ENCODE data around the gene MYMX. TPM values are rescaled to one million over a fixed set of nuclear protein-coding genes. Genes with fewer than 3 reads are reported as not detected.

MYMX gene
- not detected in 5 replicates for total RNA-seq (2022; extraction: Qiagen RNA extraction; ENCODE audit: low read depth)

DNA sequence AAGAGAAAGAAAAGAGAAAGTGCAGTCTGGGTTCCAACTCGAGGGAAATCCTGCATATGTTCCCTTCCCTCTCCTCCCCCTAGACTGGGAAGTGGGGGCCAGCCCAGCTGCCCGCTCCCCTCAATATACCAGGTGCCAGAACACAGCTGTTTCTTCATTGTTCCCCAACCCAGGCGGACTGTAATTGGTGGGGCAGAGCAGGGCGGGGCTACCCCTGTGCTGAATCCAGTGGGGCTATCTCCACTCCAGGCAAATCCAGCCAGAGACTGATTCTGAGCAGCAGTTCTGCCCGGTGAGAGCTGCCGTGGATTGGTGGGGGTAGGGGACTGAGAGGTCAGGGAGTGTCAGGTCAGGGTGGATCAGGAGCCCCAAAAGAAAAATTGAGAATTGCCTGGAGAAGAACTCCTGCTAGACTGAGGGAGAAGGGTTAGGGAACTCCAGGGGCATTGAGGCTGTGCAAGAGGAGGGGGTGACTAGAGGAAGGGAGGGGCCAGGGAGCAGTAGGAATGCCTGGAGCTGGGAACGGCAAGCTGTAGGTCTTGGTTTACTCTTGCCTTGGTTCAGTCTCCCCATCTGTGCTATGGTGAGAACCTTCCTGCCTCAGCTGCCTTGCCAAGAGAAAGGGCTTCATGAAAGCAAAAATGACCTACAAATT is at the start of gene MYMX:
TSS of gene MYMX (plus strand) at position 250 of the 655 bp plus-strand sequence. CDS start 546 bp downstream, outside the sequence.

DNA sequence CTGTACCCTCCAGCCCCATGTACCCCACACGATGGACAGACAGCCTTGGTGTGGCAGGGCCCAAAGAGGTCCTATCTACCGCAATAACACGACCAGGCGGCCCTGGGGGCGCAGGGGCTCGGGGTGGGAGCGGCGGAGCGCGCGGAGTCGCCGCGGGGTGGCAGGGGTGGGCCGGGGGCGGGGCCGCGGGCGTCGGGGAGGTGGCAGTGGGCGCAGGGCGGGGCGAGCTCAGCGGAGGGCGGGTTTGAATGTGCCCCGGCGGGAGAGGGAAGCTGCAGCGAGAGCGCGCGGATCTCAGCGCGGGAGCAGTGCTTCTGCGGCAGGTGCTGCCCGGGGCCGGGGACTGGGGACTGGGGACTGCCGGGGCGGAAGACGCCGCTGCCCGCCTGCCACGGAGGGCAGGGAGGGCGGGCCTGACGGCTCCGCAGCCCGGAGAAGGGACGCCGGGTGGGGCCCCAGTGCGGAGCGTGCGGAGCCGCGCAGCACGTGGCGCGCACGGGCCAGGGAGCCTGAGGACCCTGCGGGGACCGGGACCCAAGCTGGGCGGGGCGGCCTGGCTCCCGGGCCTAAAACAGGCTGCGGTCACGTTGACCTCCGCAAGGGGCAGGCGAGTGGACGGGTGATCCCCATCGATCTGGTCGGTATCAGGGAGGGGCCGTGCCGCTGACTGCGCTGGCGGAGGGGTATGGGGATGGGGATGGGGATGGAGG is 6.7 kb downstream of the MYMX start, which contains the start of gene SLC29A1:
TSS of gene SLC29A1 (plus strand) at position 277 of the 710 bp plus-strand sequence. CDS start 3,719 bp downstream, outside the sequence.

GRCh38 chr6:44246663-44247337 is 30.1 kb downstream of the MYMX start, which contains the start of gene HSP90AB1:
HSP90AB1 (plus strand) TSS chr6:44247101; CDS start chr6:44248630, 1,529 bp downstream.

DNA sequence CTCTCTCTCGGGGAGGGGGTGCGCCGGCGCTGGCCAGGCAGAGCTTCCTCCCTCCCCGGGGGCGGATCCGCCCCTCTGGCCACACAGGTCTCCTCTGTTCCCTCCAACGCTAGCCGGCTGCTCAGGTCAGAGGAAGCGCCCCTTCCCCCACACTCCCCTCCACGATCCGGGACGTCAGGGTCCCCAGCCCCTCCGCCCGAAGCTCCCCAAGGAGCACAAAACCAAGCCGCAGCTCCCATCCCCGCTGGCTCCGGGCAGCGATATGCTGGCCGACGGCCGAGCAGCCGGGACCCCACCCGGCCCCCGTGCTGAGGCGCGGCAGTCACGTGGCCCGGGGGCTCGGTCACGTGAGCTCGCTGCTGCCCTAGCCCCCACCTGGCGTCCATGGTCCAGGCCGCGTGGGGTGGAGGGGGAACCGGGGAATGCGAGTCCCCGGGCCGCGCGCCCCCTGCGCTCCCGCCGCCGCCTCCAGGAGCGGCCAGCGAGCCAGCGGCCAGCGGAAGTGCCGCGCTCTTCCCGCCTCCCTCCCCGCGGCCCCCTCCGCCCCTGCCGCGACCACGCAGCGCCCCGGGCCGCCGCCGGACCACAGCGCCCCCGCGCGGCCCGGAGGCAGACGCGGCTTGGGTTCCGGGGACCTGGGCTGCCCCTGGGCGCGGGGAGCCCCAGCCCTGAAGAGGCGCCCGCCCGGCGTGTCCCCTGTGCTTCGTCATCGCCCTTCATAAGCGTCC is 40.5 kb downstream of the MYMX start, which contains the start of gene SLC35B2:
TSS of gene SLC35B2 (minus strand) at position 504 of the 728 bp plus-strand sequence. CDS start at position 386, 118 bp downstream.

GRCh38 chr6:44265007-44265721 is 48.4 kb downstream of the MYMX start, which contains the start of gene NFKBIE:
NFKBIE (minus strand) TSS chr6:44265551; CDS start chr6:44265346, 205 bp downstream.

Other genes starting within 250 kb of the MYMX start
- gene MRPL14, start 89.5 kb upstream of the MYMX start, total RNA-seq (2022; extraction: Qiagen RNA extraction; ENCODE audit: low read depth), result 64.5 to 70.9 TPM (median 69.7 TPM) in 5 replicates
- 12.3 to 17.6 TPM (median 16.0 TPM) in 5 replicates for gene TMEM63B, start 89.4 kb upstream of the MYMX start, total RNA-seq (2022; extraction: Qiagen RNA extraction; ENCODE audit: low read depth)
- gene CAPN11, start 58.1 kb upstream of the MYMX start, total RNA-seq (2022; extraction: Qiagen RNA extraction; ENCODE audit: low read depth), result not detected in 5 replicates
- 40.2 to 58.4 TPM (median 50.8 TPM) in 5 replicates for gene SLC29A1, start 6.7 kb downstream of the MYMX start, total RNA-seq (2022; extraction: Qiagen RNA extraction; ENCODE audit: low read depth)
- gene HSP90AB1, start 30.2 kb downstream of the MYMX start, total RNA-seq (2022; extraction: Qiagen RNA extraction; ENCODE audit: low read depth), result 1,297 to 1,414 TPM (median 1,344 TPM) in 5 replicates
- 61.6 to 68.1 TPM (median 64.1 TPM) in 5 replicates for gene SLC35B2, start 40.6 kb downstream of the MYMX start, total RNA-seq (2022; extraction: Qiagen RNA extraction; ENCODE audit: low read depth)
- gene NFKBIE, start 48.6 kb downstream of the MYMX start, total RNA-seq (2022; extraction: Qiagen RNA extraction; ENCODE audit: low read depth), result 11.3 to 16.6 TPM (median 14.4 TPM) in 5 replicates
- gene TMEM151B, start 53.5 kb downstream of the MYMX start, total RNA-seq (2022; extraction: Qiagen RNA extraction; ENCODE audit: low read depth), result 0.02 to 0.05 TPM (median 0.02 TPM) in 3 of 5 replicates, not detected in the others
- 5.2 to 9.2 TPM (median 7.8 TPM) in 5 replicates for gene AARS2, start 96.4 kb downstream of the MYMX start, total RNA-seq (2022; extraction: Qiagen RNA extraction; ENCODE audit: low read depth)
- gene SPATS1, start 125.7 kb downstream of the MYMX start, total RNA-seq (2022; extraction: Qiagen RNA extraction; ENCODE audit: low read depth), result not detected in 5 replicates
- gene CDC5L, start 170.8 kb downstream of the MYMX start, total RNA-seq (2022; extraction: Qiagen RNA extraction; ENCODE audit: low read depth), result 12.0 to 15.8 TPM (median 14.2 TPM) in 5 replicates